Left ventricle myocardium inferior (tissue), 1 donor: ENCODE results near the gene EBLN2. TPM values are rescaled to one million over a fixed set of nuclear protein-coding genes. Genes with fewer than 3 reads are reported as not detected.

ENCODE experiments used
- DNase-seq: peaks from one replicate; pipeline ENCODE4 v3.0.0-alpha.2; 2020
- H3K27ac ChIP-seq: fragments of 200-600 bp; replicated peaks from 2 replicates; pipeline ENCODE4 v1.8.0; 2021
- H3K27me3 ChIP-seq: fragments of 200-600 bp; 2 replicates; pipeline ENCODE4 v1.8.0; 2021; ENCODE audit warnings: low read depth
- H3K36me3 ChIP-seq: fragments of 200-600 bp; 2 replicates; pipeline ENCODE4 v1.8.0; 2021
- H3K4me1 ChIP-seq: fragments of 200-600 bp; 2 replicates; pipeline ENCODE4 v1.8.0; 2021
- H3K4me3 ChIP-seq: fragments of 200-600 bp; 2 replicates; pipeline ENCODE4 v1.8.0; 2021; ENCODE audit warnings: mild to moderate bottlenecking, moderate library complexity
- H3K9me3 ChIP-seq: fragments of 200-600 bp; replicated peaks from 2 replicates; pipeline ENCODE4 v1.8.0; 2021
- intact Hi-C: fragments of 100-400 bp; cut with micrococcal nuclease; formaldehyde crosslinking; loops from one replicate; pipeline ENCODE4 v1.11.0; 2022
- long read RNA-seq: library from polyadenylated mRNA; unstranded; transcript quantifications from one replicate; pipeline ENCODE4 v2.0.0, GENCODE V29; 2021
- total RNA-seq: library from RNA; stranded (reverse); fragmentation: NEBNext Ultra II Directional; extraction: Animal tissue kit (Norgen Biotek cat#: 25700); gene quantifications from one replicate; pipeline ENCODE4 v1.2.1, GENCODE V29; 2021
- TF ChIP-seq, protein P1 (sequence below): fragments of 200-600 bp; IDR thresholded peaks from 2 replicates; pipeline ENCODE4 v1.8.0; 2021; ENCODE audit warnings: antibody characterized with exemption, mild to moderate bottlenecking, borderline replicate concordance
- donor health status: DM: no; HTN: yes; CAD: no; lungs with severe emphysema.

EBLN2 gene
- 0.99 TPM for total RNA-seq
- long read RNA-seq: 0 reads

DNA sequence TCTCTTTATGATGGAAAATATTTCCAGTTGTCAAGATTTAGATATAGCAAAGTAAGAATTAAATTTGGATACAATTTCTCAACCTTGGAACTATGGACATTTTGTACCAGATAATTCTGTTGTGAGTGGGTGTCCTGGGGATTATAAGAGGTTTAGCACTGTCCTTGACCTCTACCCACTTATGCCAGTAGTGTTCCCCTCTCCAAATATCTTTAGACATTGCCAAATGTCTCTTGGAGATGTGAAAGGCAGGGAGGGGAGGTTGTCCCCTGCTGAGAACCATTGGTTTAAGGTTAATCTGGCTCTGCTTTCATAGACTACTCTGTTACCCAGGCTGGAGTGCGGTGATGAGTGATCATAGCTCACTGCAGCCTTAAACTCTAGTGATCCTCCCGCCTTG lies at the start of gene EBLN2:
TSS of gene EBLN2 (plus strand) at position 244 of the 400 bp plus-strand sequence. CDS start 423 bp downstream, outside the sequence.
- Histone ChIP-seq H3K36me3 (peaks cover 40% of the 10 kb centered on the region), H3K4me1 (peaks cover 72% of the 10 kb centered on the region), H3K9me3 (no peaks in the 10 kb centered on the region), H3K4me3 (no peak within 1 kb of the TSS), H3K27me3 (no peaks in the 10 kb centered on the region), H3K27ac (peak within 1 kb of the TSS; percentile 56)
- DNase-seq: no peak
- intact Hi-C loops: no loop called here
- TF ChIP-seq, protein P1, sequence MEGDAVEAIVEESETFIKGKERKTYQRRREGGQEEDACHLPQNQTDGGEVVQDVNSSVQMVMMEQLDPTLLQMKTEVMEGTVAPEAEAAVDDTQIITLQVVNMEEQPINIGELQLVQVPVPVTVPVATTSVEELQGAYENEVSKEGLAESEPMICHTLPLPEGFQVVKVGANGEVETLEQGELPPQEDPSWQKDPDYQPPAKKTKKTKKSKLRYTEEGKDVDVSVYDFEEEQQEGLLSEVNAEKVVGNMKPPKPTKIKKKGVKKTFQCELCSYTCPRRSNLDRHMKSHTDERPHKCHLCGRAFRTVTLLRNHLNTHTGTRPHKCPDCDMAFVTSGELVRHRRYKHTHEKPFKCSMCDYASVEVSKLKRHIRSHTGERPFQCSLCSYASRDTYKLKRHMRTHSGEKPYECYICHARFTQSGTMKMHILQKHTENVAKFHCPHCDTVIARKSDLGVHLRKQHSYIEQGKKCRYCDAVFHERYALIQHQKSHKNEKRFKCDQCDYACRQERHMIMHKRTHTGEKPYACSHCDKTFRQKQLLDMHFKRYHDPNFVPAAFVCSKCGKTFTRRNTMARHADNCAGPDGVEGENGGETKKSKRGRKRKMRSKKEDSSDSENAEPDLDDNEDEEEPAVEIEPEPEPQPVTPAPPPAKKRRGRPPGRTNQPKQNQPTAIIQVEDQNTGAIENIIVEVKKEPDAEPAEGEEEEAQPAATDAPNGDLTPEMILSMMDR: no peak

- Histone ChIP-seq H3K36me3 (no peaks in the 10 kb centered on the region), H3K27ac (no peak overlapping the region), H3K27me3 (no peaks in the 10 kb centered on the region), H3K9me3 (no peaks in the 10 kb centered on the region), H3K4me1 (peaks cover 78% of the 10 kb centered on the region), H3K4me3 (no peak overlapping the region)
- DNase-seq: no peak
- intact Hi-C loops: no loop called here
- TF ChIP-seq, protein P1: no peak
Measured at GRCh38 chr3:73018298-73018697, 43.2 kb upstream of the EBLN2 start.

GRCh38 chr3:73018790-73019441 lies 42.5 kb upstream of the EBLN2 start:
- TF ChIP-seq, protein P1: no peak
- no peak overlapping the region for H3K27ac ChIP-seq
- no peaks in the 10 kb centered on the region for H3K9me3 ChIP-seq
- no peak overlapping the region for H3K4me3 ChIP-seq
- intact Hi-C loops: no loop called here
- H3K4me1 ChIP-seq: peaks cover 78% of the 10 kb centered on the region
- H3K36me3 ChIP-seq: no peaks in the 10 kb centered on the region
- H3K27me3 ChIP-seq: no peaks in the 10 kb centered on the region
- no peak for DNase-seq

DNA sequence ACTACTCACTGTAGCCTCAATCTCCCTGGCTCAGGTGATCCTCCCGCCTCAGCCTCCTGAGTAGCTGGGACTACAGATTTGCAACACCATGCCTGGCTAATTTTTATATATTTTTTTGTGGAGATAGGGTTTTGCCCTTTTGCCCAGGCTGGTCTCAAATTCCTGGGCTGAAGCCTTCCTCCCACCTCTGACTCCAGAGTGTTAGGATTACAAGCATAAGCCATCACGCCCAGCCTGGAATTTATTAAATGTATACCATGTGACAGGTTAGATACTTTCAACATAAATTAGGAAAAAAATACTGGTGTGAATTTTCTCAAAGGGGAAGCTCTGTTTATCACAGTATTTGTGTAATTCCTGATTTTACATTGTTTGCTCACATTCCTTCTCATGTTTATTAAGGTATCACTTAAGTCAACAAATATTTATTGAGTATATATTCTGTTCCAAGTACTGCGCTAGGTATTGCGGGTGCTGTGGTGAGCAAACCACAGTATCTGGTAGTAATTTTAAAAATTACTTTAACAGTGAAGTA lies 40.1 kb upstream of the EBLN2 start:
- H3K9me3 ChIP-seq: no peaks in the 10 kb centered on the region
- no peaks in the 10 kb centered on the region for H3K36me3 ChIP-seq
- peaks cover 92% of the 10 kb centered on the region for H3K4me1 ChIP-seq
- no peaks in the 10 kb centered on the region for H3K27me3 ChIP-seq
- no peak overlapping the region for H3K4me3 ChIP-seq
- H3K27ac ChIP-seq: no peak overlapping the region
- TF ChIP-seq, protein P1: no peak
- no peak for DNase-seq
- intact Hi-C loops: no loop called here

- intact Hi-C loops: no loop called here
- Histone ChIP-seq H3K4me1 (peaks cover 95% of the 10 kb centered on the region), H3K4me3 (no peak overlapping the region), H3K27ac (peak overlapping the region; percentile 29), H3K9me3 (no peaks in the 10 kb centered on the region), H3K36me3 (no peaks in the 10 kb centered on the region), H3K27me3 (no peaks in the 10 kb centered on the region)
- DNase-seq: no peak
- TF ChIP-seq, protein P1: no peak
Measured at GRCh38 chr3:73024836-73025235, 36.6 kb upstream of the EBLN2 start.
